ENCODE measurements around the gene SOCS1.

SOCS1 gene

GRCh38 chr16:11268921-11269375 lies 12.9 kb upstream of the SOCS1 start, which contains the start of gene TNP2:
TNP2 (minus strand) TSS chr16:11269325; CDS start chr16:11269262, 63 bp downstream.
- Histone ChIP-seq H3K4me3 (ENCODE audit: low read length) (no peak within 1 kb of the TSS), H3K27me3 (ENCODE audit: insufficient read depth, low read length) (no peaks in the 10 kb centered on the region), H3K9me3 (ENCODE audit: insufficient read depth, low read depth, low read length) (no peaks in the 10 kb centered on the region), H3K36me3 (ENCODE audit: insufficient read depth, low read depth, low read length) (no peaks in the 10 kb centered on the region), H3K9ac (ENCODE audit: low read depth, low read length) (no peak within 1 kb of the TSS), H3K27ac (ENCODE audit: low read length) (no peak within 1 kb of the TSS), H3K4me1 (ENCODE audit: insufficient read depth, low read length) (peaks cover 3% of the 10 kb centered on the region; the same call in 1 of the 2 replicates)

DNA sequence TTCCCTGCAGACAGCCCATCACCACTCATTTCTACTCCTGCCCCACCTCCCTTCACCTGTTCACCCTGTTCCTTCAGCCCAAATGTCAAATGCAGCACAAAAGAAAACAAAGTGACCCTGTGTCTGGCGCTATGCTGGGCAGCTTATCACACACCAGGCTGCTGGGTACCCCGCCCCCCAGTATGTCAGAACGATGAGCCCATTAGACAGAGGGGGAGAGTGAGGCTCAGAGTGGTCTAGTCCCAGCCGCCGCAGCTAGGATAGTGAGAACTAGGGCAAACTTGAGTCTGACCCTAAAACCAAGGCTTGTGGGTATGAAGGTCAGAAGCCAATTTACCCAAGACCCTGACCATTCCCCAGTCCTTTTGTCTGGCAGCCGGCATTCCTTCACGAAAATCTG lies 9.1 kb upstream of the SOCS1 start:
- no peaks in the 10 kb centered on the region for H3K36me3 ChIP-seq (ENCODE audit: insufficient read depth, low read depth, low read length)
- H3K4me1 ChIP-seq (ENCODE audit: insufficient read depth, low read length): peaks cover 5% of the 10 kb centered on the region; the same call in 1 of the 2 replicates
- H3K27me3 ChIP-seq (ENCODE audit: insufficient read depth, low read length): no peaks in the 10 kb centered on the region

DNA sequence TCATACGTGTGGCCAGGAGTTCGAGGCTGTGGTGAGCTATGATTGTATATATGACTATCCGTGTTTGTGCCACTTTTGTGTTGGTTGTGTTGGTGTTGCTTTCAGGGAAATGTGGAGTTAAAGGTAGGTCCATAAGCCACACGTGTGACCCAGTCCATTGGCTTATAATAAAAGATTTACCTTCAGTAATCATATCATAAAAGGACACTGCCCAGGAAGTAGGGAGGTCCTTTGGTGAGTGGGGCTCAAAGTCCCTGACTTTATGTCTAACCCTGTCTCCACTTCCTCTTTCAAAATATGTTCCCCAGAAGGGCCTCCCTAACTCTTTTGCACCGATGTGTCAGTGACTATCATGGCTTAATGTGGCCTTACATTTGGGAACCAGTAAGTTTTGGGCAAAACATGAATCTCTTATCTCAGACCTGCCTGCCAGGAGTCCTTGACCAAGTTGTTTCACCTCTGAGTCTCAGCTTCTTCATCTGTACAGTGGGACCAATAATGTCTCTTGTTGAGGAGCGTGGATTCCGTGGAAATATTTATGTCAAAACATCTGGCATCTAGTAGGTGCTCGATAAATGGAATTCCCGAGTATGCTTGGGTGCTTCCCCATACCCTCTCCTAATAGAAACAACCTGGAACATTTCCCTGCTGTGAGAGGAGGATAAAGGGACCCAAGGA lies 8.3 kb upstream of the SOCS1 start:
- Histone ChIP-seq H3K27me3 (ENCODE audit: insufficient read depth, low read length) (no peaks in the 10 kb centered on the region), H3K27ac (ENCODE audit: low read length) (no peak overlapping the region), H3K9me3 (ENCODE audit: insufficient read depth, low read depth, low read length) (no peaks in the 10 kb centered on the region), H3K4me3 (ENCODE audit: low read length) (no peak overlapping the region), H3K4me1 (ENCODE audit: insufficient read depth, low read length) (peaks cover 5% of the 10 kb centered on the region; the same call in 1 of the 2 replicates), H3K9ac (ENCODE audit: low read depth, low read length) (no peak overlapping the region), H3K36me3 (ENCODE audit: insufficient read depth, low read depth, low read length) (no peaks in the 10 kb centered on the region)

More for the DNA sequence above, 9.1 kb upstream of the SOCS1 start:
- no peaks in the 10 kb centered on the region for H3K9me3 ChIP-seq (ENCODE audit: insufficient read depth, low read depth, low read length)
- no peak overlapping the region for H3K9ac ChIP-seq (ENCODE audit: low read depth, low read length)
- no peak overlapping the region for H3K27ac ChIP-seq (ENCODE audit: low read length)
- H3K4me3 ChIP-seq (ENCODE audit: low read length): no peak overlapping the region

DNA sequence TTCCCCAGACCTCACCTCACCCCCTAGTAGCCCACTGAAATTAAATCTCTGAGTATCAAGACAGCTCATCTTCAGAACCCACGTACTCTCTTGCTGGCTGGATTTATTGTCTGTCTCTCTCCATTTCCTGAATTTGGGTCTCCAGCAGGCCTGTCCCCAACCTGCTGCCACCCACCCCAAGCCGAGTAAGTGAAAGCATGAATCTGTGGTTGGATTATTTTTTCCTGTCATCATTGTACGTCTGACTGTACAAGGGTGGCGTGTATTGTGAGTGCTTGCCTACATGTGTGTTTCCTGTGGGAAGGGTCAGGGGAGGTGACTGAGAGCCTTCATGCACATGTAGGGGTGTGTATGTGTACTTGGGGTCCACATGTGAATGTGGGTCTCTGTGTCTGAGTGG lies 7.7 kb upstream of the SOCS1 start:
- no peaks in the 10 kb centered on the region for H3K9me3 ChIP-seq (ENCODE audit: insufficient read depth, low read depth, low read length)
- no peaks in the 10 kb centered on the region for H3K36me3 ChIP-seq (ENCODE audit: insufficient read depth, low read depth, low read length)
- no peaks in the 10 kb centered on the region for H3K27me3 ChIP-seq (ENCODE audit: insufficient read depth, low read length)
- H3K4me1 ChIP-seq (ENCODE audit: insufficient read depth, low read length): peaks cover 5% of the 10 kb centered on the region; the same call in 1 of the 2 replicates
- no peak overlapping the region for H3K27ac ChIP-seq (ENCODE audit: low read length)
- no peak overlapping the region for H3K4me3 ChIP-seq (ENCODE audit: low read length)
- H3K9ac ChIP-seq (ENCODE audit: low read depth, low read length): no peak overlapping the region

GRCh38 chr16:11262915-11263314 lies 6.9 kb upstream of the SOCS1 start:
- H3K4me3 ChIP-seq (ENCODE audit: low read length): no peak overlapping the region
- H3K27ac ChIP-seq (ENCODE audit: low read length): no peak overlapping the region
- H3K27me3 ChIP-seq (ENCODE audit: insufficient read depth, low read length): no peaks in the 10 kb centered on the region
- peaks cover 5% of the 10 kb centered on the region; the same call in 1 of the 2 replicates for H3K4me1 ChIP-seq (ENCODE audit: insufficient read depth, low read length)
- H3K9ac ChIP-seq (ENCODE audit: low read depth, low read length): no peak overlapping the region
- H3K9me3 ChIP-seq (ENCODE audit: insufficient read depth, low read depth, low read length): no peaks in the 10 kb centered on the region
- no peaks in the 10 kb centered on the region for H3K36me3 ChIP-seq (ENCODE audit: insufficient read depth, low read depth, low read length)

GRCh38 chr16:11260596-11260966 lies 4.6 kb upstream of the SOCS1 start:
- Histone ChIP-seq H3K9ac (ENCODE audit: low read depth, low read length) (no peak overlapping the region), H3K4me1 (ENCODE audit: insufficient read depth, low read length) (peaks cover 5% of the 10 kb centered on the region; the same call in 1 of the 2 replicates), H3K27ac (ENCODE audit: low read length) (no peak overlapping the region), H3K27me3 (ENCODE audit: insufficient read depth, low read length) (peaks cover 7% of the 10 kb centered on the region; the same call in 1 of the 2 replicates), H3K4me3 (ENCODE audit: low read length) (no peak overlapping the region), H3K9me3 (ENCODE audit: insufficient read depth, low read depth, low read length) (no peaks in the 10 kb centered on the region), H3K36me3 (ENCODE audit: insufficient read depth, low read depth, low read length) (no peaks in the 10 kb centered on the region)

GRCh38 chr16:11259655-11260595 lies 3.9 kb upstream of the SOCS1 start:
- Histone ChIP-seq H3K27me3 (ENCODE audit: insufficient read depth, low read length) (peaks cover 7% of the 10 kb centered on the region; the same call in 1 of the 2 replicates), H3K36me3 (ENCODE audit: insufficient read depth, low read depth, low read length) (no peaks in the 10 kb centered on the region), H3K4me1 (ENCODE audit: insufficient read depth, low read length) (peaks cover 5% of the 10 kb centered on the region; the same call in 1 of the 2 replicates), H3K9me3 (ENCODE audit: insufficient read depth, low read depth, low read length) (no peaks in the 10 kb centered on the region), H3K9ac (ENCODE audit: low read depth, low read length) (no peak overlapping the region), H3K4me3 (ENCODE audit: low read length) (no peak overlapping the region), H3K27ac (ENCODE audit: low read length) (no peak overlapping the region)

DNA sequence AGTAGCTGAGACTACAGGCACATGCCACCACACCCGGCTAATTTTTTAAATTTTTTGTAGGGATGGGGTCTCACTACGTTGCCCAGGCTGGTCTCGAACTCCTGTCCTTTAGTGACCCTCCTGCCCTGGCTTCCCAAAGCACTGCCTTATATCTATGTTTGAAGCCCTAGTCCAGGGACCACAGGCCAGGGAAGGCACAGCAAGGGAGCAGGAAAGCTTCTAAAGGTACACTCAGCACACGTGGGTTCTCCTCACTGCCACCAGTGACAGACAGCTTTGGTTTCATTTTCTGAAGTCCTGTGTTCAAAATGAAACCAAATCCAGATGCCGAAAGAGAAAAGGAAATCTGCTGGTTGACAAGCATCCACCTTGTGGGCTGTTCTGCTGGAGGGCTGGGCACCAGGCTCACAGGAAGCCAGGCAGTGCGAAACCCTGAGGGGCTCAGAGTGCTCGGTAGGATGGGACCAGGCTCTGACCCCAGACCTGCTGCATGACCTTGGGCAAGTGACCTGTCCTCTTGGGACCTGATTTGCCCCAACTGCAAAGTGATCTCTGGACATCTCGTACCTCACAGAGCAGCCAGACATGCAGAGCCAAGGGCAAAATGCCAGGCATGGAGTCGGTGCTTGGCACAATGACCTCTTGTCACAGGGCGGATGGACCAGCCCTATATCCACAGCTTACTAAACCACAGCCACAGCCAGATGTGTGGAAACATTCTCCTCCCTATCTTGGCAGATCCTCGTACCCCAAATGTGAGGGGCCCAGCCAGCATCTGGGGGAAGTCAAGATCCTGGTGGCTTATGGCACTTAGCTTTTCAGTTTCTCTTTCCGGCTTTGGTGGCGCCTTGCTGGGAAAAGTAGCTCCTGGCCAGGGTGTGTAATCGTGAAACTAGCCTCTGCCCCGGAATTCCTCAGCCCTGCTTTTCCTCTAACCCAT lies 2.8 kb upstream of the SOCS1 start:
- Histone ChIP-seq H3K9ac (ENCODE audit: low read depth, low read length) (no peak overlapping the region), H3K36me3 (ENCODE audit: insufficient read depth, low read depth, low read length) (peaks cover 2% of the 10 kb centered on the region), H3K27me3 (ENCODE audit: insufficient read depth, low read length) (peaks cover 12% of the 10 kb centered on the region; the same call in 1 of the 2 replicates), H3K9me3 (ENCODE audit: insufficient read depth, low read depth, low read length) (no peaks in the 10 kb centered on the region), H3K27ac (ENCODE audit: low read length) (no peak overlapping the region), H3K4me3 (ENCODE audit: low read length) (no peak overlapping the region), H3K4me1 (ENCODE audit: insufficient read depth, low read length) (peaks cover 7% of the 10 kb centered on the region; the same call in 1 of the 2 replicates)

DNA sequence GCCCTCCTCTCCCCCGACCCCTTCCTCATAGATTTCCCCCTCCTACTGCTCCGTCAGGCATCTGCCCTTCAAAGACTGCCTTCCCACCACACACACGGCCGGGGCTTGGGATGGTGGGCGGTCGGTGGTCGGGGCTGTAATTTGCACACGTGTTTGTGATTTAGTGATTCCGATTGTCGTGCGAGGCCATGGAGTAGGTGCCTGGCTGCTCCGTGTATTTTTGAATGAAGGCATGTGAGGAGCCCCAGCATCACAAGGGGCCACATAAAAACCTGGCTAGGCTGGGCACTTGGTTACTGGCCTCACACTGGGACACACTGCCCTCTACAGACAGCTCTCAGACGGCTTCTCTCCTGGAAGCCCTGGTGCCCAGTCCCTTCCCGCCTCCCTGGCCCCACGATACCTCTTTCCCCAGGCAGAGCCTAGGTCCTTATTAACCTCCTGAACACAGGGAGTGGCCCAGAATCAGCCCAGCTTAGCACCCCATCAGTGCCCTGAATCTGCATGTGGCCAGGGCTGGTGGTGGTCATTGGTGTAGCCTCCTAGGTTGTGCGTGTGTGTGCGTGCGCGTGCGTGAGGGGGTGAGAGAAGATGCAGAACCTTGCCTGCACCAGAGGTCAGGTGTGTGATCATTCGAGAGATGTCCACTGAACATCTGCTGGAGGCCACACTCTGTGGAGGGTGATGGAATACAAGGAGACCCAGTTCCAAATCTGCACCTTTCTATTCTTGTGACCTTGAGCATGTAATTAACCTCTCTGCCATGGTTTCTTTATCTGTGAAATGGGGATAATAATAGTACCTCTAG lies 1.3 kb upstream of the SOCS1 start:
- Histone ChIP-seq H3K9me3 (ENCODE audit: insufficient read depth, low read depth, low read length) (no peaks in the 10 kb centered on the region), H3K4me1 (ENCODE audit: insufficient read depth, low read length) (peaks cover 8% of the 10 kb centered on the region; the same call in 1 of the 2 replicates), H3K4me3 (ENCODE audit: low read length) (peak overlapping the region; percentile 81), H3K36me3 (ENCODE audit: insufficient read depth, low read depth, low read length) (peaks cover 17% of the 10 kb centered on the region), H3K9ac (ENCODE audit: low read depth, low read length) (peak overlapping the region; percentile 68; the same call in 1 of the 2 replicates), H3K27ac (ENCODE audit: low read length) (no peak overlapping the region), H3K27me3 (ENCODE audit: insufficient read depth, low read length) (peaks cover 12% of the 10 kb centered on the region; the same call in 1 of the 2 replicates)

- no peak overlapping the region for H3K27ac ChIP-seq (ENCODE audit: low read length)
- H3K4me1 ChIP-seq (ENCODE audit: insufficient read depth, low read length): peaks cover 8% of the 10 kb centered on the region; the same call in 1 of the 2 replicates
- peak overlapping the region; percentile 68; the same call in 1 of the 2 replicates for H3K9ac ChIP-seq (ENCODE audit: low read depth, low read length)
These were observed 692 bp upstream of the SOCS1 start for GRCh38 chr16:11256661-11257130.

More at GRCh38 chr16:11256661-11257130, 692 bp upstream of the SOCS1 start:
- Histone ChIP-seq H3K36me3 (ENCODE audit: insufficient read depth, low read depth, low read length) (peaks cover 18% of the 10 kb centered on the region), H3K4me3 (ENCODE audit: low read length) (peak overlapping the region; percentile 81), H3K27me3 (ENCODE audit: insufficient read depth, low read length) (peaks cover 12% of the 10 kb centered on the region; the same call in 1 of the 2 replicates), H3K9me3 (ENCODE audit: insufficient read depth, low read depth, low read length) (no peaks in the 10 kb centered on the region)
